ENCODE results near the gene CHD9NB. TPM values are rescaled to one million over a fixed set of nuclear protein-coding genes. Genes with fewer than 3 reads are reported as not detected.
"Not testable (repeated sequence)": the region's sequence is repeated elsewhere in the genome, so short reads cannot be mapped to it uniquely, and the experiment has no call there.

The CHD9NB gene
- total RNA-seq, 4 donors from 2014 or later, result 1.9 to 3.0 (median 2.1) TPM

GRCh38 chr16:53054670-53055485 is 2.2 kb upstream of the CHD9NB start, which contains the start of gene CHD9:
TSS of gene CHD9 (plus strand) at chr16:53054991. CDS start at chr16:53156090, 101,099 bp downstream.
- Histone ChIP-seq H3K4me3 (peak within 1 kb of the TSS; percentile 72 to 92 (median 82)), H3K36me3 (no peaks in the 10 kb centered on the region), H3K27ac (peak within 1 kb of the TSS; percentile 92 to 95 (median 94)), H3K9me3 (no peaks in the 10 kb centered on the region), H3K27me3 (no peaks in the 10 kb centered on the region), H3K4me1 (peaks cover 13 to 71% (median 20%) of the 10 kb centered on the region in 3 donors)
- peak; percentile 99 to 100 (median 99) for TF ChIP-seq CTCF (IDR thresholded peaks at IDR 0.05)
- peak in 1 of 4 donors; percentile 11 for TF ChIP-seq POLR2A (IDR thresholded peaks at IDR 0.05)
- intact Hi-C loops (cut with DNase I), result loop anchor here (10.0 kb wide), 1 partner anchor 80 kb away; no protein-coding TSS in a partner anchor
- WGBS, 2 donors, result 0 to 2% methylated on average over 2 to 9 of the region's 62 CpGs
- DNase-seq, result no peak

- H3K4me3 ChIP-seq, result peak overlapping the region; percentile 72 to 92 (median 82)
- peak overlapping the region; percentile 92 to 95 (median 94) for H3K27ac ChIP-seq
- no peak for TF ChIP-seq POLR2A (IDR thresholded peaks at IDR 0.05)
- no peak for TF ChIP-seq CTCF (IDR thresholded peaks at IDR 0.05)
- no peaks in the 10 kb centered on the region for H3K27me3 ChIP-seq
- no peaks in the 10 kb centered on the region for H3K9me3 ChIP-seq
- peaks cover 13 to 71% (median 20%) of the 10 kb centered on the region in 3 donors for H3K4me1 ChIP-seq
- H3K36me3 ChIP-seq, result no peaks in the 10 kb centered on the region
- intact Hi-C loops (cut with DNase I), result loop anchor here (10.0 kb wide), 1 partner anchor 81 kb away; no protein-coding TSS in a partner anchor
- 50 to 57% methylated on average over 11 to 12 of the region's 13 CpGs for WGBS, 2 donors
- no peak for DNase-seq
These were observed 1.4 kb upstream of the CHD9NB start for GRCh38 chr16:53053967-53054669.

- H3K9me3 ChIP-seq, H3K36me3 ChIP-seq, DNase-seq, H3K4me3 ChIP-seq, H3K27me3 ChIP-seq, H3K27ac ChIP-seq: not testable (repeated sequence)
- intact Hi-C loops (cut with DNase I), result loop anchor here (10.0 kb wide), 1 partner anchor 84 kb away; no protein-coding TSS in a partner anchor
- peaks cover 13 to 49% (median 15%) of the 10 kb centered on the region in 3 donors for H3K4me1 ChIP-seq
- 95 to 100% methylated on average over 2 to 4 of the region's 4 CpGs for WGBS, 2 donors
These were observed 1.4 kb downstream of the CHD9NB start for GRCh38 chr16:53051255-53051654.

- Histone ChIP-seq H3K4me3 (no peak overlapping the region), H3K27ac (peak overlapping the region in 2 of 4 donors; percentile 5 to 94), H3K27me3 (no peaks in the 10 kb centered on the region), H3K36me3 (no peaks in the 10 kb centered on the region), H3K4me1 (peaks cover 20 to 53% (median 21%) of the 10 kb centered on the region in 3 donors), H3K9me3 (no peaks in the 10 kb centered on the region)
- 83 to 95% methylated on average over 3 to 4 of the region's 4 CpGs for WGBS, 2 donors
- intact Hi-C loops (cut with DNase I), result no loop called here
- no peak for TF ChIP-seq CTCF (IDR thresholded peaks at IDR 0.05)
- no peak for TF ChIP-seq POLR2A (IDR thresholded peaks at IDR 0.05)
- no peak for DNase-seq
These were observed 4.4 kb downstream of the CHD9NB start for GRCh38 chr16:53048139-53048915.

DNA sequence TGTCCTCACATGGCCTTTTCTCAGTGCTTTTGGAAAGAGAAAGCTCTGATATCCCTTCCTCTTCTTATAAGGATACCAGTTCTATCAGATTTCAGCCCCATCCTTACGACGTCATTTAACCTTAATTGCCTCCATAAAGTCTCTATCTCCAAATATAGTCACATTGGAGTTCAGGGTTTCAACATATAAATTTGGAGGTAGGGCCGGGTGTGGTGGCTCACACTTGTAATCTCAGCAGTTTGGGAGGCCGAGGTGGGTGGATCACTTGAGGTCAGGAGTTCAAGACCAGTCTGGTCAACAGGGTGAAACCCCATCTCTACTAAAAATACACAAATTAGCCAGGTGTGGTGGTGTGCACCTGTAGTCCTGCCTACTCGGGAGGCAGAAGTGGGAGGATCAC is 5.2 kb downstream of the CHD9NB start:
- DNase-seq; H3K27me3 ChIP-seq; H3K9me3 ChIP-seq; H3K36me3 ChIP-seq; H3K4me3 ChIP-seq; intact Hi-C loops (cut with DNase I): not testable (repeated sequence)
- 93% methylated on average over 3 to 5 of the region's 5 CpGs for WGBS, 2 donors
- H3K27ac ChIP-seq, result peak overlapping the region in 3 of 4 donors; percentile 87 to 94 (median 92)
- peaks cover 21 to 53% (median 27%) of the 10 kb centered on the region in 3 donors for H3K4me1 ChIP-seq
